HT-29 (cell line): ENCODE results near the gene KRTAP9-9. TPM values are rescaled to one million over a fixed set of nuclear protein-coding genes. Genes with fewer than 3 reads are reported as not detected.
A peak's percentile ranks its signal among the peaks of the same experiment; 100 is the strongest.
"Not testable (repeated sequence)": the region's sequence is repeated elsewhere in the genome, so short reads cannot be mapped to it uniquely, and the experiment has no call there.

Experiments
- DNase-seq: peaks from one replicate; pipeline ENCODE4 v3.0.0-alpha.2; 2015; ENCODE audit warnings: low spot score
- total RNA-seq: library from RNA; depleted of rRNA; stranded (reverse); fragments of >200 nt; shearing (Covaris generic); gene quantifications from 2 replicates; pipeline ENCODE4 v1.2.3, GENCODE V29; 2014; rRNA removed

The KRTAP9-9 gene
- total RNA-seq = not detected in 2 replicates

GRCh38 chr17:41255381-41256290 lies at the start of gene KRTAP9-9:
Gene KRTAP9-9 (plus strand): TSS chr17:41255384.
- DNase-seq = not testable (repeated sequence)

DNA sequence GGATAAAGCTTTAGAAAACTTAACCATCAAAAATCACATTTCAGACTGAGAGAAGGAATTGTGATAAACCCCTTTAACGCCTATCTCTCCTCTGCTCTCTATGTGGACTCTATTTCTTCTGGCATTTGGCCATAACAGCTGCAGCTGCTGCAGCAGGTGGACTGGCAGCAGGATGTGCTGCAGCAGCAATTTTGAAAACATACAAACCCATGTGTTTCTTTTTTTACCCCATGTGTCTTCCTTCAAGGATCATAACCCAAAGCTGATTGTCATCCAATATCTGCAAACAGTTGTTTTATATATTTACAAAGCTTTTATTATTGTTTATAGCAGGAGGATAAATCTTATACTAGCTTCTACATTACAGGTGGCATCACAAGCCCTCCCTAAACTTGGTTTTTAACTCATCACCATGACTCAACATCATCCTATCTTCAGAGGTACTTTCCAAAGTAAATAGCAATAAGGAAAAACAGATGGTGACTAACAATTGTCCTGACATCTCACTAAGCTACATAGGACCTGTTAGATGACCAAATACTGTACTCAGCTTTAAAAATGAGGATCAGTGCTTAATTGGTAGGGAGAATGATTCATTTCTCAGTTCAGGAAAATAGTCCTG lies 43.2 kb upstream of the KRTAP9-9 start:
- DNase-seq = peak; percentile 25

- no peak for DNase-seq
Observed at GRCh38 chr17:41212524-41213169, 42.5 kb upstream of the KRTAP9-9 start.

GRCh38 chr17:41215681-41216080 lies 39.5 kb upstream of the KRTAP9-9 start:
- DNase-seq = no peak

DNA sequence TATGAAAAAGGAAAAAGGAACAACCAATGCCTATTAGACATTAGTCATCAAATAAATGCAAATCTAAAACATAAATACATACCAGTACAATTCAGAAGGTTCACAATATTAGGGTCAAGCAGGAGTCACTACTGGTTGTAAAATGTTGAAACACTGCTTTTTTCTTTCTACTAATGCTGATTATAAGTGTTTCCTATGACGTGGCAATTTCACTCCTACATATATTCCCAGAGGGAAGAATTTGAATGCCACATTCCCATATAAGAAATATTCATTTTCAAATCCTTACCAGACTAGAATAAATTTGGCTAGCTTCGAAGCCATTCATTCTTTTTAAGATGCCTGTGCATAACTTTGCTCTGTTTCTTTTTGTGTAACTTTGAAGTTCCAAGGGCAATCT lies 31.4 kb upstream of the KRTAP9-9 start:
- DNase-seq = no peak

GRCh38 chr17:41226051-41226450 lies 29.1 kb upstream of the KRTAP9-9 start:
- no peak for DNase-seq

DNA sequence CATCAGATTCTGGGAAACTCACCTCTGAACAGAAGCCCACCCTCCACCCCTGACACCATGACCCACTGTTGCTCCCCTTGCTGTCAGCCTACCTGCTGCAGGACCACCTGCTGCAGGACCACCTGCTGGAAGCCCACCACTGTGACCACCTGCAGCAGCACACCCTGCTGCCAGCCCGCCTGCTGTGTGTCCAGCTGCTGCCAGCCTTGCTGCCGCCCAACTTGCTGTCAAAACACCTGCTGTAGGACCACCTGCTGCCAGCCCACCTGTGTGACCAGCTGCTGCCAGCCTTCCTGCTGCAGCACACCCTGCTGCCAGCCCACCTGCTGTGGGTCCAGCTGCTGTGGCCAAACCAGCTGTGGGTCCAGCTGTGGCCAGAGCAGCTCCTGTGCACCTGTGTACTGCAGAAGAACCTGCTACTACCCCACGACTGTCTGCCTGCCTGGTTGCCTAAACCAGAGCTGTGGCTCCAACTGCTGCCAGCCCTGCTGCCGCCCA lies 28.5 kb upstream of the KRTAP9-9 start, which contains the start of gene KRTAP9-2:
TSS of gene KRTAP9-2 (plus strand) at position 51 of the 498 bp plus-strand sequence. CDS start at position 58, 7 bp downstream.
- not testable (repeated sequence) for DNase-seq

- DNase-seq = no peak
Observed at GRCh38 chr17:41230094-41230493, 25.1 kb upstream of the KRTAP9-9 start.

DNA sequence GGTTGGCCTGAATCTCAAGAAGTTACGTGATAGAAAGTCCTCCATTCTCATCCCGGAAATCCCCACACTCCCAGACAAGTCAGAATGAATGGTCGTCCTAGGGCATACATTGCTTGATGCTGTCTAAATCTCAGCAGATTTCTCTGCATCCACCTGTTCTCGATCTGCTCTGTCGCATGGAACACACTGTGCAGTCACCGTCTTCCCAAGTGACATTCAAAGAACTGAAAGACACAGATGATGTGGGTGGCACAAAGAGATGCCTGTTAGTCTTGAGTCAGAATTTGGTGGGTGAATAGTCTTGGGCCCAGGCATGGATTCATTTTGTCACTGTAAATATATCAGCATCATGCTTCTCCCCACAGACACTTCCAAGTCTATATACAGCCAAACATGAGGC lies 23.5 kb upstream of the KRTAP9-9 start:
- DNase-seq = no peak

GRCh38 chr17:41232399-41233105 lies 22.6 kb upstream of the KRTAP9-9 start, which contains the start of gene KRTAP9-3:
Gene KRTAP9-3 (plus strand): TSS chr17:41232449. CDS start chr17:41232502, 53 bp downstream.
- not testable (repeated sequence) for DNase-seq

- DNase-seq = not testable (repeated sequence)
Observed at GRCh38 chr17:41237116-41237515, 18.1 kb upstream of the KRTAP9-9 start.

DNA sequence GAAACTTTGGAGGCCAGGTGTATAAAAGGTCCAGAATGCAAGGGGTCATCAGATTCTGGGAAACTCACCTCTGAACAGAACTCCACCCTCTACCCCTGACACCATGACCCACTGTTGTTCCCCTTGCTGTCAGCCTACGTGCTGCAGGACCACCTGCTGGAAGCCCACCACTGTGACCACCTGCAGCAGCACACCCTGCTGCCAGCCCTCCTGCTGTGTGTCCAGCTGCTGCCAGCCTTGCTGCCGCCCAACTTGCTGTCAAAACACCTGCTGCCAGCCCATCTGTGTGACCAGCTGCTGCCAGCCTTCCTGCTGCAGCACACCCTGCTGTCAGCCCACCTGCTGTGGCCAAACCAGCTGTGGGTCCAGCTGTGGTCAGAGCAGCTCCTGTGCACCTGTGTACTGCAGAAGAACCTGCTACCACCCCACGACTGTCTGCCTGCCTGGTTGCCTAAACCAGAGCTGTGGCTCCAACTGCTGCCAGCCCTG lies 17.2 kb upstream of the KRTAP9-9 start, which contains the start of gene KRTAP9-8:
TSS of gene KRTAP9-8 (plus strand) at position 51 of the 489 bp plus-strand sequence. CDS start at position 104, 53 bp downstream.
- DNase-seq = not testable (repeated sequence)

- not testable (repeated sequence) for DNase-seq
Observed at GRCh38 chr17:41246995-41247787, 8.0 kb upstream of the KRTAP9-9 start.

GRCh38 chr17:41249637-41250240 lies 5.4 kb upstream of the KRTAP9-9 start, which contains the start of gene KRTAP9-4:
Gene KRTAP9-4 (plus strand): TSS chr17:41249687. CDS start chr17:41249721, 34 bp downstream.
- not testable (repeated sequence) for DNase-seq

DNA sequence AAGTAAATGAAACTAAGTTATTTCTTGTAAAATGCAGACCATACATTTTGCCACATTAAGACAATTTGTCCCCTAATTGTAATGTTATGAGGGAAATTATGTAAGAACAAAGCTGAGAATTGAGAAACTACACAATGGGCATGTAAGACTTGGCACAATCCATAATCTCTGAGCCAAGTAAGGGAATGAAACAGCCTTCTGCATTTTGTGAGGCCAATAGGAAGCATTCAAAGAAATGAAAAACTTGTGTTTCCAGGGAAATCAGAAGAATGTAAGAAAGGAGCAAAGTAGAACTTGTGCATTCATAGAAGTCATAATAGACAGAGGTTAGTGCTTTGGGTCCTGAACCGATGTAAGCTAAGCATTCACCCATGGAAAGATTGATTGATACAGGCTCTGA lies 3.9 kb upstream of the KRTAP9-9 start:
- no peak for DNase-seq

DNA sequence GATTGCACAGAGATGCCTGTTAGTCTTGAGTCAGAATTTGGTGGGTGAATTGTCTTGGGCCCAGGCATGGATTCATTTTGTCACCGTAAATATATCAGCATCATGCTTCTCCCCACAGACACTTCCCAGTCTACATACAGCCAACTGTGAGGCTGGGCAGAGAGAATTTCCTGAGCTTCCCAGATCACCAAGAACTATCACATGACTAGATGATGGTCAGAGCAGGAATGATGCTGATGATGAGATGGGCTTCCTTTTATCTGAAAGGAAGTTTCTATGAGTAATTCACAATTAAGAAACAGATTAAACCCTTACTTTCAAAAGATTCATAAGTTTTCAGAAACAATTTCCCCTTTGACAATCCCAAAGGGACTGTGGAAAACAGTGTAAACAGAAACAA lies 323 bp upstream of the KRTAP9-9 start:
- no peak for DNase-seq

- no peak for DNase-seq
Observed at GRCh38 chr17:41256291-41256685, 1.1 kb downstream of the KRTAP9-9 start.

DNA sequence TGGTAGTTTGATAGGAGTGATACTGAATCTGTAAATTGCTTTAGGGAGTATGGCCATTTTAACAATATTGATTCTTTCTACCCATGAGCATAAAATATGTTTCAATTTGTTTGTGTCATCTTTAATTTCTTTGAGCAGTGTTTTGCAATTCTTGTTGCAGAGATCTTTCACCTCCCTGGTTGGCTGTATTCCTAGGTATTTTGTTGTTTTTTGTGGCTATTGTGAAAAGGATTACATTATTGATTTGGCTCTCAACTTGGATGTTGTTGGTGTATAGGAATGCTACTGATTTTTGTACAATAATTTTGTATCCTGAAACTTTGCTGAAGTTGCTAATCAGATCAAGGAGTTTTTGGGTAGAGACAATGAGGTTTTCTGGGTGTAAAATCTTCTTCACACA lies 3.2 kb downstream of the KRTAP9-9 start:
- DNase-seq = no peak

- no peak for DNase-seq
Observed at GRCh38 chr17:41263212-41263611, 8.0 kb downstream of the KRTAP9-9 start.
